Esophagus squamous epithelium (tissue), 5 donors: ENCODE results near the gene TAP1. TPM values are rescaled to one million over a fixed set of nuclear protein-coding genes. Genes with fewer than 3 reads are reported as not detected.

ENCODE experiments used
- DNase-seq: peaks from one replicate; lab custom pipeline; 2025; lab: John Stamatoyannopoulos, UW
- H3K27ac ChIP-seq, 4 donors: fragments of 200-600 bp; sonication (generic); one replicate each; pipeline ENCODE4 v1.5.1; 2016 to 2019; ENCODE audit warnings: mild to moderate bottlenecking in 1 of 4
- H3K27me3 ChIP-seq, 4 donors: fragments of 200-600 bp; sonication (generic); 1 replicate in 3 of 4; 2 replicates in 1 of 4; pipeline versions ENCODE4 v1.5.1 to v1.6.0; 2017 to 2021; ENCODE audit warnings: antibody characterized with exemption in 1 of 4
- H3K36me3 ChIP-seq, 3 donors: fragments of 200-600 bp; sonication (generic); one replicate each; pipeline ENCODE4 v1.5.1; 2016 to 2019
- H3K4me1 ChIP-seq, 3 donors: fragments of 200-600 bp; sonication (generic); one replicate each; pipeline ENCODE4 v1.5.1; 2017 to 2019
- H3K4me3 ChIP-seq, 4 donors: fragments of 200-600 bp; sonication (generic); 1 replicate in 3 of 4; 2 replicates in 1 of 4; pipeline ENCODE4 v1.5.1; 2016 to 2019; ENCODE audit warnings: mild to moderate bottlenecking in 2 of 4, moderate library complexity in 1 of 4
- H3K9me3 ChIP-seq, 3 donors: fragments of 200-600 bp; sonication (generic); one replicate each; pipeline ENCODE4 v1.5.1; 2016 to 2019
- POLR2A ChIP-seq, 4 donors: fragments of 450-650 bp; IDR thresholded peaks; one replicate each; pipeline ENCODE4 v1.6.1; 2017; ENCODE audit warnings: antibody characterized with exemption in 4 of 4, mild to moderate bottlenecking in 4 of 4, moderate library complexity in 3 of 4
- WGBS, 2 donors: methylation state at CpG; one replicate each; pipeline ENCODE4 v1.1.5; 2018; 5-methylcytosine and 5-hydroxymethylcytosine counted together
- intact Hi-C: fragments of 100-400 bp; cut with DNase I; formaldehyde crosslinking; loops from one replicate; pipeline ENCODE4 v1.15.0; 2022
- total RNA-seq, 4 donors: library from RNA; depleted of rRNA; stranded (reverse); fragments of >200 nt; gene quantifications; one replicate each; pipeline ENCODE4 v1.1.0, GENCODE V29; 2016
- TF ChIP-seq, protein P1 (sequence below), 6 experiments: fragments of 450-650 bp in 4 of 6; fragments of 200-600 bp in 2 of 6; sonication (generic) in 2 of 6; IDR thresholded peaks; one replicate each; pipeline ENCODE4 v1.5.1; 2016 to 2019; ENCODE audit warnings: antibody characterized with exemption in 6 of 6, mild to moderate bottlenecking in 4 of 6, moderate library complexity in 4 of 6
- donor health status: DM: yes; HTN: yes; CAD: no.

The TAP1 gene
- total RNA-seq, 4 donors from 2014 or later: 31.7 to 95.5 (median 40.3) TPM

DNA sequence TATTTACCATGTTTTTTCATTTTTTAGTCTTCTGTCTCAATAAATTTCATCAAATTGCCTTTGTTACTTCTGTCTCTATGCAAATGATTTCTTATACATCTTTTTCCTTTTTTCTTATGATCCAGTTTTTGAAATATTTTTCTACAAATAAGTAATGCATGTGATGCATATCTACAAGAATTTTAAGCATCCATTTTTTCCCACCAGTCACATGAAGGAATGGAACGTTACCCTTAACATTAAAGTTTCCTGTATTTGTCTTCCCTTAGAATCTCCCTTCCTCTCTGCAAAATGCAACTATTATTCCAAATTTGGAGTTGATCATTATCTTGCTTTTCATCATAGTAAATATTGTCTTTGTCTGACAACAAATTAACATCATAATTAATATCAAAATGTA, 36.0 kb upstream of the TAP1 start:
- Histone ChIP-seq H3K27me3 (no peaks in the 10 kb centered on the region), H3K27ac (no peak overlapping the region), H3K36me3 (no peaks in the 10 kb centered on the region), H3K4me1 (peaks cover 4 to 22% (median 5%) of the 10 kb centered on the region in 3 donors), H3K4me3 (no peak overlapping the region), H3K9me3 (no peaks in the 10 kb centered on the region)
- DNase-seq: no peak
- WGBS, 2 donors: 36 to 42% methylated on average over 1 of the region's 1 CpG
- intact Hi-C loops: loop anchor here (10.0 kb wide), 1 partner anchor 45 kb away; no protein-coding TSS in a partner anchor
- TF ChIP-seq POLR2A (IDR thresholded peaks at IDR 0.05): no peak
- TF ChIP-seq, protein P1, sequence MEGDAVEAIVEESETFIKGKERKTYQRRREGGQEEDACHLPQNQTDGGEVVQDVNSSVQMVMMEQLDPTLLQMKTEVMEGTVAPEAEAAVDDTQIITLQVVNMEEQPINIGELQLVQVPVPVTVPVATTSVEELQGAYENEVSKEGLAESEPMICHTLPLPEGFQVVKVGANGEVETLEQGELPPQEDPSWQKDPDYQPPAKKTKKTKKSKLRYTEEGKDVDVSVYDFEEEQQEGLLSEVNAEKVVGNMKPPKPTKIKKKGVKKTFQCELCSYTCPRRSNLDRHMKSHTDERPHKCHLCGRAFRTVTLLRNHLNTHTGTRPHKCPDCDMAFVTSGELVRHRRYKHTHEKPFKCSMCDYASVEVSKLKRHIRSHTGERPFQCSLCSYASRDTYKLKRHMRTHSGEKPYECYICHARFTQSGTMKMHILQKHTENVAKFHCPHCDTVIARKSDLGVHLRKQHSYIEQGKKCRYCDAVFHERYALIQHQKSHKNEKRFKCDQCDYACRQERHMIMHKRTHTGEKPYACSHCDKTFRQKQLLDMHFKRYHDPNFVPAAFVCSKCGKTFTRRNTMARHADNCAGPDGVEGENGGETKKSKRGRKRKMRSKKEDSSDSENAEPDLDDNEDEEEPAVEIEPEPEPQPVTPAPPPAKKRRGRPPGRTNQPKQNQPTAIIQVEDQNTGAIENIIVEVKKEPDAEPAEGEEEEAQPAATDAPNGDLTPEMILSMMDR (IDR thresholded peaks at IDR 0.05): no peak

DNA sequence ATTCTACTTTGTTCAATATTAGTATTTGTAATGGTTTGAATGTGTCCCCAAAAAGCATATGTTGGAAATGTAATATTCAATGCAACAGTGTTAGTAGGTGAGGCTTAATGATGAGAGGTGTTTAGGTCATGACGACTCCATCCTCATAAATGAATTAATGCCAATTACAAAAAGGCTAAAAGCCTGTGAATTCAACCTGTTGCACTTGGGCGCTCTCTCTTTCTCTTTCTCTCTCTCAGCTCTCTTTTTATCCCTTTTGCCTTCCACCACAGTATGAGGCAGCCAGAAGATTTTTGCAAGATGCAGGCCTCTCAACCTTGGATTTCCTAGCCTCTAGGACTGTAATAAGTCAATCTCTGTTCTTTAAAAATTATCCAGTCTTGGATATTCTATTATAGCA, 35.1 kb upstream of the TAP1 start:
- H3K27ac ChIP-seq: no peak overlapping the region
- peaks cover 1 to 22% (median 9%) of the 10 kb centered on the region in 3 donors for H3K4me1 ChIP-seq
- no peak for DNase-seq
- no peak overlapping the region for H3K4me3 ChIP-seq
- intact Hi-C loops: loop anchor here (10.0 kb wide), 1 partner anchor 46 kb away; no protein-coding TSS in a partner anchor
- H3K36me3 ChIP-seq: no peaks in the 10 kb centered on the region
- no peak for TF ChIP-seq POLR2A (IDR thresholded peaks at IDR 0.05)
- TF ChIP-seq, protein P1 (IDR thresholded peaks at IDR 0.05): no peak
- no peaks in the 10 kb centered on the region for H3K27me3 ChIP-seq
- WGBS, 2 donors: 83 to 89% methylated on average over 2 of the region's 2 CpGs
- no peaks in the 10 kb centered on the region for H3K9me3 ChIP-seq

DNA sequence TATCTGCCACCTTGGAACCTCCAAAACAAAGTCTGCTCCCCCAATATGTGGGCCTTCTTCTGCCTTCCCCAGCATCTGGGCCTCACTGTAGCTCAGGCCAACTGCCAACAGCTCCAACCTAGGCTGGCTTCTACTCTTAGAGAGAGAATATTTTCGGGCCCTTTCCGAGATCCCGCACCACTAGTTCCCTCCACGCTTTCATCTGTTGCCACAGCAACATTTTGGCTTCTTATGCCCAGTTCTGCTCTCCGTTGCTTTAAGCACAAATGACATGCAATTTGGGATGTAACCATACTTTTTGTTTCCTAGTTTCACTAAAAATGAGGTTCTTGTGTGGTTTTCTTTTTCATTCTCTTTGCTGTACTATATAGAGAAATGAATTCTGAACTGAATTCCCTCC, 34.1 kb upstream of the TAP1 start:
- H3K4me1 ChIP-seq: peaks cover 0 to 19% (median 10%) of the 10 kb centered on the region in 3 donors

DNA sequence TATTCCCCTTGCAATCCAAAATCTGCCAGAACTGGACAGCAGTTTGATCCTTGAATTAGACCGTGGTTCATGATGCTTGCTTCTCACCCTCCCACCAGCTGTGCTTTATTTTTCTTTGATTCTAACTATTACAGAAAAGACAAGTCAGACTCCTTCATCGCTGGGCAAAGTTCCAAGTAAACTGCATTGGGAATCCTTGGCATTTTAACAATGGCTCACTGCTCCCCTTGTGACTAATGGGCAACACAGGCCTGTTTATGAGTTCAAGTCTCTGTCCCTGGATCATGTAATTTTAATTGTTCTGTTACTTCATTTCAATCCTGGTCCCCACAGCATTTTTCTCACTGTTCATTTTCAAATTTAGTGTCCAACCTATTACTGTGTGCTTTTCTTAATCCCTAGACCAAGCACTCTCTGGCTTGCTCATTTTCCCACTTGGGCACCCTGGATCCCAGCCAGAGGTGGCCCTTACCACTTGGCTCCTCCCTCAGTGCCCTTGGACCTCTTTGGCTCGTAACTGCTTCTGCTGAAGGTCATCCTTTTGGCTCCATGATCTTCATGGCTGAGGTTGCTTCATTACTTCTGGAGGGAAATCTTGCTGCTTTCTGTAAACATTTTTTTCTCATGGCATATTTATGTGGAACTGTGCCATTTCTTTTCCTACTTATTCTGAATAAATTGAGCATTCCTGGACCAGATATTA, 33.3 kb upstream of the TAP1 start:
- WGBS, 2 donors: 37 to 39% methylated on average over 3 of the region's 3 CpGs
- TF ChIP-seq, protein P1 (IDR thresholded peaks at IDR 0.05): no peak
- no peak for TF ChIP-seq POLR2A (IDR thresholded peaks at IDR 0.05)
- Histone ChIP-seq H3K4me3 (no peak overlapping the region), H3K9me3 (no peaks in the 10 kb centered on the region), H3K4me1 (peaks cover 0 to 19% (median 10%) of the 10 kb centered on the region in 3 donors), H3K27ac (peak overlapping the region in 2 of 4 donors; percentile 34 to 47), H3K36me3 (no peaks in the 10 kb centered on the region), H3K27me3 (no peaks in the 10 kb centered on the region)
- DNase-seq: no peak
- intact Hi-C loops: loop anchor here (10.0 kb wide), 1 partner anchor 48 kb away; no protein-coding TSS in a partner anchor

More for the DNA sequence above, 34.1 kb upstream of the TAP1 start:
- peak overlapping the region in 2 of 4 donors; percentile 34 to 47 for H3K27ac ChIP-seq
- DNase-seq: no peak
- intact Hi-C loops: loop anchor here (10.0 kb wide), 1 partner anchor 47 kb away; no protein-coding TSS in a partner anchor
- H3K9me3 ChIP-seq: no peaks in the 10 kb centered on the region
- WGBS, 2 donors: 68 to 83% methylated on average over 5 of the region's 5 CpGs
- H3K36me3 ChIP-seq: no peaks in the 10 kb centered on the region
- no peak overlapping the region for H3K4me3 ChIP-seq
- TF ChIP-seq, protein P1 (IDR thresholded peaks at IDR 0.05): no peak
- no peaks in the 10 kb centered on the region for H3K27me3 ChIP-seq

DNA sequence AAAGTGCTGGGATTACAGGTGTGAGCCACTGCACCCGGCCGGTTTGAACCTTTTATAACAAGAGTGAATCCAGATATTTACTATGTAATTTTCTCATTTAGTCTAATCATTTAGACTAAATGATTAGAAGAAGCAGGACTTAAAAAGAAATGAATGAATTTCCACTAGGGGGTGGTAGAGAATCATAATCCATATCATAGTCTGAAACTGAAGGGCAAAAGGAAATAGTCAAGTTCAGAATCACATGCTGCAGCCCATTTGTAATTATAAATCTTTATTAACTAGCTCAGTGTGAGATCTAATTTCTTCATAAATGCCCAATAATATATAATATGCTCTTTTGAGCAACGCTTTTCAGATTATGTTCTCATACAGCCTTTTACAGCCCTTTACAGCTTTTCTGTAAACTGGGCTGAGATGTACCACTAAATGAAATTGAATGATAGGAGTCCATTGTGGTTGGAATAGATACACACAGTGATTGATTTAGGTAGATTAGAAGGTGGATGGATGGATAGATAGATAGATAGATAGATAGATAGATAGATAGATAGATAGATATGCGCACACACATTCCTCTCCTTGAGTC, 32.3 kb upstream of the TAP1 start:
- no peaks in the 10 kb centered on the region for H3K9me3 ChIP-seq
- H3K27ac ChIP-seq: peak overlapping the region in 1 of 4 donors; percentile 47
- H3K4me3 ChIP-seq: no peak overlapping the region
- TF ChIP-seq, protein P1 (IDR thresholded peaks at IDR 0.05): peak; percentile 52 to 74 (median 62)
- no peak for TF ChIP-seq POLR2A (IDR thresholded peaks at IDR 0.05)
- WGBS, 2 donors: 38 to 51% methylated on average over 4 of the region's 4 CpGs
- H3K27me3 ChIP-seq: no peaks in the 10 kb centered on the region
- H3K4me1 ChIP-seq: peaks cover 0 to 19% (median 10%) of the 10 kb centered on the region in 3 donors
- H3K36me3 ChIP-seq: no peaks in the 10 kb centered on the region
- no peak for DNase-seq
- intact Hi-C loops: loop anchor here (10.0 kb wide), 1 partner anchor 49 kb away; no protein-coding TSS in a partner anchor
